Measurements from ENCODE around the gene WIPF1.

WIPF1 gene

GRCh38 chr2:174597345-174598047 lies at the start of gene WIPF1:
TSS of gene WIPF1 (minus strand) at chr2:174597804. CDS start at chr2:174585573, 12,231 bp downstream.
- DNase-seq (ENCODE audit: low read depth) = peak; percentile 86

- DNase-seq (ENCODE audit: low read depth) = no peak
These were observed 47.7 kb upstream of the WIPF1 start for GRCh38 chr2:174645296-174645695.

GRCh38 chr2:174644406-174644805 lies 46.8 kb upstream of the WIPF1 start:
- DNase-seq (ENCODE audit: low read depth) = no peak

- no peak for DNase-seq (ENCODE audit: low read depth)
These were observed 45.8 kb upstream of the WIPF1 start for GRCh38 chr2:174643356-174643755.

GRCh38 chr2:174641168-174641567 lies 43.6 kb upstream of the WIPF1 start:
- no peak for DNase-seq (ENCODE audit: low read depth)

GRCh38 chr2:174636987-174637386 lies 39.4 kb upstream of the WIPF1 start:
- no peak for DNase-seq (ENCODE audit: low read depth)

GRCh38 chr2:174635776-174636404 lies 38.3 kb upstream of the WIPF1 start:
- no peak for DNase-seq (ENCODE audit: low read depth)

GRCh38 chr2:174635015-174635593 lies 37.5 kb upstream of the WIPF1 start:
- no peak for DNase-seq (ENCODE audit: low read depth)

GRCh38 chr2:174634130-174635014 lies 36.8 kb upstream of the WIPF1 start:
- peak; percentile 43 for DNase-seq (ENCODE audit: low read depth)

- DNase-seq (ENCODE audit: low read depth) = peak; percentile 31
These were observed 36.0 kb upstream of the WIPF1 start for GRCh38 chr2:174633623-174633930.

- peak; percentile 40 for DNase-seq (ENCODE audit: low read depth)
These were observed 35.4 kb upstream of the WIPF1 start for GRCh38 chr2:174632841-174633622.

GRCh38 chr2:174631009-174631981 lies 33.7 kb upstream of the WIPF1 start:
- peak; percentile 80 for DNase-seq (ENCODE audit: low read depth)

- DNase-seq (ENCODE audit: low read depth) = no peak
These were observed 32.5 kb upstream of the WIPF1 start for GRCh38 chr2:174630107-174630506.

GRCh38 chr2:174629506-174629905 lies 31.9 kb upstream of the WIPF1 start:
- DNase-seq (ENCODE audit: low read depth) = no peak

- no peak for DNase-seq (ENCODE audit: low read depth)
These were observed 31.0 kb upstream of the WIPF1 start for GRCh38 chr2:174628528-174629169.

- no peak for DNase-seq (ENCODE audit: low read depth)
These were observed 29.6 kb upstream of the WIPF1 start for GRCh38 chr2:174627216-174627615.

GRCh38 chr2:174624895-174625430 lies 27.4 kb upstream of the WIPF1 start:
- no peak for DNase-seq (ENCODE audit: low read depth)

- DNase-seq (ENCODE audit: low read depth) = no peak
These were observed 26.1 kb upstream of the WIPF1 start for GRCh38 chr2:174623690-174624089.

GRCh38 chr2:174623106-174623637 lies 25.6 kb upstream of the WIPF1 start:
- no peak for DNase-seq (ENCODE audit: low read depth)

Measured in ELR (cell line).